ENCODE results near the gene RNF151.
"Not testable (repeated sequence)": the region's sequence is repeated elsewhere in the genome, so short reads cannot be mapped to it uniquely, and the experiment has no call there.

Gene RNF151

DNA sequence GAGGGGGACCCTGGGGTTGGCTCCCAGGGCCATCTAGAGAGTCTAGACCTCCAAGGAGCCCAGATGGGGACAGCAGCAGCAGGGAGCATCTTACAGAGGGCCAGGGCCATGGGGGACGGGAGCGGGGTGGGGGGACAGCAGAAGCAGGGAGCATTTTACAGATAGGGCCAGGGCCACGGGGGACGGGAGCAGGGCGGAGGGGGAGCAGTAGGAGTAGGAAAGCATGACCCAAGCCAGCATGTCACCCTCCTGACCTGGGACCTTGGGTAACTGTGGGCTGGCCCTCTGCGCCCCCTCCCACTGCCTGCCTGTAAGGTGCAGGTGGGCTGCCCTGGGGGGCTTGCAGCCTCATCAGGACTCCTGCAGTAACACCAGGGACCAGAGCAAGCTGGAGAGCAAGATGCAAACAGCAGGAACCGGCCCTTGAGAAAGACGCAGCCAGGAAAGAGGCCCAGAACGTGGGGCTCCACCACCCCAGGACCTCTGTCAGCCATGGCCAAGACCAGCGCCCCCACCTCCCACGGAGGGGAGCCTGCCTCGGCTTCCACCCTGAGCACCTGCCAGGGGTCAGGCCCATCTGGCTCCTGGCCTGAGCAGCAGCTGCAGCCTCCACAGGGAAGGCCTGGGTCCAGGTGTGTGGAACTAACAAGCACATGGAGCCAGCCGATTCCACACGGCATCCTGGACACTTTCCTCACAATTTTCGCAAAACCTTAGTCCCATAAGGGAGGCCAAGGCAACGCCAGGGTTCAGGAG is 40.6 kb downstream of the RNF151 start:
- ChIA-PET CTCF (interaction anchor here (0.6 to 6.9 kb wide), 8 partner anchors 13 to 493 kb away, joined by 3 to 80 read pairs (median 5); partner anchors contain the start of genes NPW, NTHL1, TRAF7 and TSC2), POLR2A (interaction anchor here (0.7 to 1.8 kb wide), 3 partner anchors 43 to 148 kb away, joined by 3 to 8 read pairs (median 5); partner anchors contain the start of genes RPS2 and TRAF7)
- Histone ChIP-seq H3K27me3 (replicated peaks in 2 of 5; ENCODE audit: control insufficient read depth in 4 of 5, insufficient read depth in 5 of 5, low read length in 4 of 5) (no peaks in the 10 kb centered on the region), H3K36me3 (ENCODE audit: control insufficient read depth in 4 of 4, insufficient read depth in 4 of 4, low read length in 3 of 4) (peaks cover 0 to 35% (median 11%) of the 10 kb centered on the region in 4 experiments), H3K9me3 (ENCODE audit: control extremely low read depth in 1 of 5, control insufficient read depth in 4 of 5, insufficient read depth in 2 of 5, low read depth in 1 of 5, low read length in 4 of 5) (no peaks in the 10 kb centered on the region), H3K4me3 (ENCODE audit: control insufficient read depth in 1 of 7, extremely low read depth in 1 of 7, insufficient read depth in 4 of 7, low read depth in 2 of 7, low read length in 6 of 7) (peak overlapping the region in 5 of 7 experiments; percentile 70 to 91 (median 90)), H3K4me1 (ENCODE audit: control extremely low read depth in 1 of 4, control insufficient read depth in 4 of 4, insufficient read depth in 4 of 4, low read length in 3 of 4) (peaks cover 7 to 69% (median 63%) of the 10 kb centered on the region in 4 experiments), H3K27ac (ENCODE audit: insufficient read depth in 1 of 2, low read depth in 1 of 2, low read length in 2 of 2, poor library complexity in 1 of 2, severe bottlenecking in 2 of 2) (peak overlapping the region; percentile 82 to 91)
- no peak for DNase-seq
- WGBS (ENCODE audit: insufficient coverage) = 59% methylated on average over 13 of the region's 16 CpGs

DNA sequence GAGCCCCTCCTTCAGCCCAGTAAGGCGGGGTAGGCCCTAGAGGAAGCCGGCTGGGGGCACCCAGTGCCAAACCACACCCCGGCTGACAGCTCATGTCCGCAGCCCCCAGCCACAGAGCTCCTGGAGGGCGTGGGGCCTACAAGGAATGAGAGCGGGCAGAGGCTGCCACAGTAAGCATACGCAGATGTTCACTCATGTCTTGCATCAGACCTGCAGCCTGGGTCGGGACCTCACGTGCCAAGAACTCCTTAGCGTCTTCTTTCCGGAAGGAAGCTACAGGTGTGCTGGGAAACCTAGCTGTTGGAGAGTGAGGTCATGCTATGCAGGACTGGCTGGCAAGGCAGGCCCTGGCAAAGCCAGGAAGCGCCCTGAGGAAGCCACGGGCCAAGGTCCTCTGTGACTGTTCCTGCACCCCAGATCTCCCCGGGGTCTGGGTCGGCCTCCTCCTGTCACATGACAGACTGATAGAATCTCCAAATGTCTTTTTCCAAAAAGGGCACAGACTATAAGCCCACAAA is 41.4 kb downstream of the RNF151 start:
- Histone ChIP-seq H3K9me3 (ENCODE audit: control extremely low read depth in 1 of 5, control insufficient read depth in 4 of 5, insufficient read depth in 2 of 5, low read depth in 1 of 5, low read length in 4 of 5) (no peaks in the 10 kb centered on the region), H3K4me1 (ENCODE audit: control extremely low read depth in 1 of 4, control insufficient read depth in 4 of 4, insufficient read depth in 4 of 4, low read length in 3 of 4) (peaks cover 7 to 69% (median 63%) of the 10 kb centered on the region in 4 experiments), H3K4me3 (ENCODE audit: control insufficient read depth in 1 of 7, extremely low read depth in 1 of 7, insufficient read depth in 4 of 7, low read depth in 2 of 7, low read length in 6 of 7) (peak overlapping the region in 5 of 7 experiments; percentile 70 to 91 (median 90)), H3K36me3 (ENCODE audit: control insufficient read depth in 4 of 4, insufficient read depth in 4 of 4, low read length in 3 of 4) (peaks cover 0 to 27% (median 3%) of the 10 kb centered on the region in 4 experiments), H3K27me3 (replicated peaks in 2 of 5; ENCODE audit: control insufficient read depth in 4 of 5, insufficient read depth in 5 of 5, low read length in 4 of 5) (no peaks in the 10 kb centered on the region), H3K27ac (ENCODE audit: insufficient read depth in 1 of 2, low read depth in 1 of 2, low read length in 2 of 2, poor library complexity in 1 of 2, severe bottlenecking in 2 of 2) (peak overlapping the region; percentile 82 to 91)
- ChIA-PET CTCF (interaction anchor here (0.6 to 6.9 kb wide), 10 partner anchors 11 to 492 kb away, joined by 3 to 80 read pairs (median 4); partner anchors contain the start of genes NPW, NTHL1, TRAF7 and TSC2), POLR2A (interaction anchor here (0.6 to 1.8 kb wide), 4 partner anchors 43 to 147 kb away, joined by 3 to 8 read pairs (median 4); partner anchors contain the start of genes RPS2 and TRAF7)
- DNase-seq = peak; percentile 70 to 88 (median 84)
- 2% methylated on average over 10 of the region's 15 CpGs for WGBS (ENCODE audit: insufficient coverage)

DNA sequence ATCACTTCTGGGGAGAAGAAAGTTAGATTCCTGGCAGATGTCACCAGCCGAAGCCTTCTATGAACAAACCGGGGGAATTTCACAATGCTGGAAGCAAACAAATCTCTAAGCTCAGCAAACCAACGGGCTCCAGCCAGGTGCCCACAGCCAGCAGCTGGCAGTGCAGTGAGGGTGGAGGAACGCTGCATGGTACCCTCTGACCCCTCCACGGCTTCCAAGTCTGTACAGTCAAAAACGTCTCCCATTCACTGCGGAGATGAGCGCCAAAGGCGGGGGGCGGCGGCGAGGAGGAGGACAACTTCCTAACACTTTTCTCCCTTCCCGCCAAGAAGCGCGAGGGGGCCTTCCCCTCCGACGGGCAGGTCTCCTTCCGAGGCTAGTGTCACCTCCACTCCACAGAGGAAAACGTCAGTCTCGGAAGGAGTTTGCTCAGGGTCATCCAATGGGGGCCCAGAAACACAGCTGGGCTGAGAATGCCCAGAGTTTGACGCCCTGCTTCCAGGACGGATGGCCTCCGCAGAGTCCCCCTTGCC is 42.0 kb downstream of the RNF151 start:
- POLR2A ChIA-PET = interaction anchor here (1.8 kb wide), 1 partner anchor 145 kb away, joined by 8 read pairs; no protein-coding TSS in a partner anchor
- DNase-seq = peak in 2 of 3 donors; percentile 35 to 52
- CTCF ChIA-PET = interaction anchor here (1.1 to 6.9 kb wide), 8 partner anchors 12 to 145 kb away, joined by 3 to 80 read pairs (median 5); partner anchors contain the start of genes NPW, NTHL1, TRAF7 and TSC2
- Histone ChIP-seq H3K36me3 (ENCODE audit: control insufficient read depth in 4 of 4, insufficient read depth in 4 of 4, low read length in 3 of 4) (peaks cover 0 to 21% (median under 1%) of the 10 kb centered on the region in 4 experiments), H3K9me3 (ENCODE audit: control extremely low read depth in 1 of 5, control insufficient read depth in 4 of 5, insufficient read depth in 2 of 5, low read depth in 1 of 5, low read length in 4 of 5) (no peaks in the 10 kb centered on the region), H3K27ac (ENCODE audit: insufficient read depth in 1 of 2, low read depth in 1 of 2, low read length in 2 of 2, poor library complexity in 1 of 2, severe bottlenecking in 2 of 2) (peak overlapping the region; percentile 72 to 91), H3K4me3 (ENCODE audit: control insufficient read depth in 1 of 7, extremely low read depth in 1 of 7, insufficient read depth in 4 of 7, low read depth in 2 of 7, low read length in 6 of 7) (peak overlapping the region; percentile 47 to 91 (median 80)), H3K4me1 (ENCODE audit: control extremely low read depth in 1 of 4, control insufficient read depth in 4 of 4, insufficient read depth in 4 of 4, low read length in 3 of 4) (peaks cover 7 to 66% (median 60%) of the 10 kb centered on the region in 4 experiments), H3K27me3 (replicated peaks in 2 of 5; ENCODE audit: control insufficient read depth in 4 of 5, insufficient read depth in 5 of 5, low read length in 4 of 5) (no peaks in the 10 kb centered on the region)
- 3% methylated on average over 20 of the region's 23 CpGs for WGBS (ENCODE audit: insufficient coverage)

DNA sequence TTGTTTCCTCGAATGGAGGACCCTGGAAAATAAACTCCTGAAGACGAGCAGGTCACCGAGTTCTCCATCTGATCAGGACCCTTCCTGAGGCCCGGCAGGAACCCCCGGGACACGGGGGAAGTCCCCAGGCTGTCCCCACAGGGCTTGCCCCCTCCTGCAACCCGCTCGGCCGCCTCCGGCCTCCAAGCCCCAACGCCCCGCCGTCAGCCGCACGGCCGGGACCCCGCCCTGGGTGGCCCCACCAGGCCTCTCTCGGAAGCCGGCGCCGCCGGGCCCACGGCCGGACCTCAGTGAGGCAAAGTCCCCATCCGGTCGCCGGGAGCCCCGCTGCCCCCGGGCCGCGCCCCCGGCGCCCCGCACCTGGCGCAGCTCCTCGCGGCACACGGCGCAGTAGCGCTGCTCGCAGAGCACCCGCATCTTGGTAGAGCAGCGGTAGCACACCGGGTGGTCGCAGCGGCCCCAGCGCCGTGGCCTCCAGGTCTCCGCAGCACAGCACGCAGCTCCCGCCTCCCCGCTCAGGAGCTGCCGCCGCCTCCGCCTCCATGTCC is 42.6 kb downstream of the RNF151 start:
- ChIA-PET CTCF (interaction anchor here (1.1 to 6.9 kb wide), 6 partner anchors 12 to 144 kb away, joined by 4 to 80 read pairs (median 6); partner anchors contain the start of gene TRAF7), POLR2A (interaction anchor here (0.9 kb wide), 1 partner anchor 44 kb away, joined by 4 read pairs; the partner anchor contains the start of gene RPS2)
- under 1% methylated on average over 45 of the region's 55 CpGs for WGBS (ENCODE audit: insufficient coverage)
- peak overlapping the region; percentile 72 to 91 for H3K27ac ChIP-seq (ENCODE audit: insufficient read depth in 1 of 2, low read depth in 1 of 2, low read length in 2 of 2, poor library complexity in 1 of 2, severe bottlenecking in 2 of 2)
- peak overlapping the region; percentile 47 to 91 (median 80) for H3K4me3 ChIP-seq (ENCODE audit: control insufficient read depth in 1 of 7, extremely low read depth in 1 of 7, insufficient read depth in 4 of 7, low read depth in 2 of 7, low read length in 6 of 7)
- peaks cover 7 to 60% (median 56%) of the 10 kb centered on the region in 4 experiments for H3K4me1 ChIP-seq (ENCODE audit: control extremely low read depth in 1 of 4, control insufficient read depth in 4 of 4, insufficient read depth in 4 of 4, low read length in 3 of 4)
- H3K9me3 ChIP-seq (ENCODE audit: control extremely low read depth in 1 of 5, control insufficient read depth in 4 of 5, insufficient read depth in 2 of 5, low read depth in 1 of 5, low read length in 4 of 5) = no peaks in the 10 kb centered on the region
- H3K27me3 ChIP-seq (replicated peaks in 2 of 5; ENCODE audit: control insufficient read depth in 4 of 5, insufficient read depth in 5 of 5, low read length in 4 of 5) = no peaks in the 10 kb centered on the region
- peaks cover 0 to 21% (median under 1%) of the 10 kb centered on the region in 4 experiments for H3K36me3 ChIP-seq (ENCODE audit: control insufficient read depth in 4 of 4, insufficient read depth in 4 of 4, low read length in 3 of 4)
- no peak for DNase-seq

DNA sequence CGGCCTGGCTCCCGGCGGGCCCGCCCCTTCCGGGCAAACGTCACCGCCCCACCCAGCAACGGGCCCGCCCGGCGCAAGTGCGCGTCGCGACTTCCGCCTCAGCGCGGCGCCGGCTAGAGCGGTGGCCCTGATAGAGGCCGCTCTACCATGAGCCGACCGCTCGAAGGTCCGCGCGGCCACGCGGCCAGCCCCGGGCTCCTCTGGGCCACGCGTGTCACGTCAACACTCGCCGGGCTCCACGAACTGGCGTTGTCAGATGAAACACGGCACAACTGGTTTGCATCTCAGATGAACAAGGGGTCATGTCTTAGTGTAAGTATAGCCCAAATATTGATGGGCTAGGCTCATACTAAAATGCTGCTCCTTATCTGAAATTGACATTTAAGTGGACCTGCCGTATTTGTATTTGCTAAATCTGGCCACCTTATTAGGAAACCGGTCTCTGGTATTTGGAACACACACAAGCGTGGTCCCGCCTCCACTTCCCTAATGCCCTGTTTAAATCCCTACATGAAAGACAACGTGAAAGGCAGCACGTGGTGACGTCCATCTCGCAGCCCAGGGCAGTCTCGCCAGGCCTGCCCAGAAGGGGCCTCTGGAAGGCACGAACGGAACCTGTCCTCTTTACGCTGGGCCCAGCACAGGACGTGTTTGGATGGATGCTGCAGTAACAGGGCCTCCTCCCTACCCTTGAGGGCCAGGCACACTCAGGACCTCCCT is 43.3 kb downstream of the RNF151 start, which contains the start of gene ZNF598:
TSS of gene ZNF598 (minus strand) at position 31 of the 720 bp plus-strand sequence.
- peak within 1 kb of the TSS; percentile 72 to 91 for H3K27ac ChIP-seq (ENCODE audit: insufficient read depth in 1 of 2, low read depth in 1 of 2, low read length in 2 of 2, poor library complexity in 1 of 2, severe bottlenecking in 2 of 2)
- peak; percentile 85 to 88 (median 87) for DNase-seq
- POLR2A ChIA-PET = interaction anchor here (0.9 kb wide), 1 partner anchor 45 kb away, joined by 4 read pairs; the partner anchor contains the start of gene RPS2
- CTCF ChIA-PET = no interaction called here
- 3% methylated on average over 52 of the region's 52 CpGs for WGBS (ENCODE audit: insufficient coverage)
- H3K9me3 ChIP-seq (ENCODE audit: control extremely low read depth in 1 of 5, control insufficient read depth in 4 of 5, insufficient read depth in 2 of 5, low read depth in 1 of 5, low read length in 4 of 5) = no peaks in the 10 kb centered on the region
- H3K4me3 ChIP-seq (ENCODE audit: control insufficient read depth in 1 of 7, extremely low read depth in 1 of 7, insufficient read depth in 4 of 7, low read depth in 2 of 7, low read length in 6 of 7) = peak within 1 kb of the TSS; percentile 47 to 91 (median 84)
- no peaks in the 10 kb centered on the region for H3K27me3 ChIP-seq (replicated peaks in 2 of 5; ENCODE audit: control insufficient read depth in 4 of 5, insufficient read depth in 5 of 5, low read length in 4 of 5)
- peaks cover 0 to 21% (median under 1%) of the 10 kb centered on the region in 4 experiments for H3K36me3 ChIP-seq (ENCODE audit: control insufficient read depth in 4 of 4, insufficient read depth in 4 of 4, low read length in 3 of 4)
- peaks cover 7 to 53% (median 49%) of the 10 kb centered on the region in 4 experiments for H3K4me1 ChIP-seq (ENCODE audit: control extremely low read depth in 1 of 4, control insufficient read depth in 4 of 4, insufficient read depth in 4 of 4, low read length in 3 of 4)

DNA sequence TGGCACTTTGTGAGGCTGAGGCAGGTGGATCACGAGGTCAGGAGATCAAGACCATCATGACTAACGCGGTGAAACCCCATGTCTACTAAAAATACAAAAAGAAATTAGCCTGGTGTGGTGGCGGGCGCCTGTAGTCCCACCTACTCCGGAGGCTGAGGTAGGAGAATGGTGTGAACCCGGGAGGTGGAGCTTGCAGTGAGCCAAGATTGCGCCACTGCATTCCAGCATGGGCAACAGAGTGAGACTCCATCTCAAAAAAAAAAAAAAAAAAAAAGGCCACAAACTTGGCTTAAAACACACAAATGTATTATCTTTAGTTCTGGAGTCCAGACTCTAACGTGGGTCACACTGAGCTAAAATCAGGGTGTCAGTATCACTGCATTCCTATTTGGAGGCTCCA is 45.1 kb downstream of the RNF151 start:
- H3K4me1 ChIP-seq (ENCODE audit: control extremely low read depth in 1 of 4, control insufficient read depth in 4 of 4, insufficient read depth in 4 of 4, low read length in 3 of 4) = peaks cover 7 to 35% (median 32%) of the 10 kb centered on the region in 4 experiments
- H3K27ac ChIP-seq (ENCODE audit: insufficient read depth in 1 of 2, low read depth in 1 of 2, low read length in 2 of 2, poor library complexity in 1 of 2, severe bottlenecking in 2 of 2); H3K4me3 ChIP-seq (ENCODE audit: control insufficient read depth in 1 of 7, extremely low read depth in 1 of 7, insufficient read depth in 4 of 7, low read depth in 2 of 7, low read length in 6 of 7); H3K9me3 ChIP-seq (ENCODE audit: control extremely low read depth in 1 of 5, control insufficient read depth in 4 of 5, insufficient read depth in 2 of 5, low read depth in 1 of 5, low read length in 4 of 5); H3K27me3 ChIP-seq (replicated peaks in 2 of 5; ENCODE audit: control insufficient read depth in 4 of 5, insufficient read depth in 5 of 5, low read length in 4 of 5); DNase-seq; POLR2A ChIA-PET: not testable (repeated sequence)
- WGBS (ENCODE audit: insufficient coverage) = 50% methylated on average over 2 of the region's 9 CpGs
- CTCF ChIA-PET = interaction anchor here (0.9 to 2.1 kb wide), 4 partner anchors 11 to 192 kb away, joined by 4 to 6 read pairs (median 4); no protein-coding TSS in a partner anchor
- peaks cover 0 to 12% (median under 1%) of the 10 kb centered on the region in 4 experiments for H3K36me3 ChIP-seq (ENCODE audit: control insufficient read depth in 4 of 4, insufficient read depth in 4 of 4, low read length in 3 of 4)

Data from common myeloid progenitor, CD34-positive (primary cell).